Naive thymus-derived CD8-positive, alpha-beta T cell (primary cell): ENCODE measurements around the gene AGER. TPM values are rescaled to one million over a fixed set of nuclear protein-coding genes. Genes with fewer than 3 reads are reported as not detected.
A peak's percentile ranks its signal among the peaks of the same experiment; 100 is the strongest.
"Not testable (repeated sequence)": the region's sequence is repeated elsewhere in the genome, so short reads cannot be mapped to it uniquely, and the experiment has no call there.

Experiments used
- ATAC-seq, 2 donors: fragments of 150-1000 bp; cut with Tn5 transposase in 1 of 2; sonication (Bioruptor Pico), chemical (Tn5 transposase) in 1 of 2; 1 replicate in 1 of 2; 2 replicates in 1 of 2; pipeline ENCODE4 v1.10.0; 2021; ENCODE audit warnings: mild to moderate bottlenecking in 2 of 2, moderate library complexity in 2 of 2
- POLR2A ChIA-PET: fragments of 350-600 bp; sonication (Branson Sonifier 250); formaldehyde crosslinking; loops from one replicate; lab custom pipeline; 2021; ENCODE audit warnings: antibody characterized with exemption; lab: Charles Lee
- DNase-seq, 10 donors: peaks; one replicate each; pipeline versions ENCODE4 v3.0.0 to v3.0.0-alpha.2; 2020 to 2022
- H3K27ac Mint-ChIP-seq, 10 donors: one replicate each; pipeline ENCODE4 v1.8.0; 2020 to 2022; ENCODE audit warnings: mild to moderate bottlenecking in 10 of 10, mixed read lengths in 10 of 10, moderate library complexity in 4 of 10, inconsistent platforms in 1 of 10
- H3K27me3 Mint-ChIP-seq, 5 donors: one replicate each; pipeline ENCODE4 v1.8.0; 2021 to 2022; ENCODE audit warnings: mixed read lengths in 5 of 5
- H3K36me3 Mint-ChIP-seq, 3 donors: one replicate each; pipeline ENCODE4 v1.8.0; 2020 to 2022; ENCODE audit warnings: mixed read lengths in 3 of 3, mild to moderate bottlenecking in 2 of 3, inconsistent platforms in 1 of 3
- H3K4me1 Mint-ChIP-seq, 4 donors: one replicate each; pipeline ENCODE4 v1.8.0; 2021 to 2022; ENCODE audit warnings: mixed read lengths in 4 of 4
- H3K4me3 Mint-ChIP-seq, 10 donors: one replicate each; pipeline ENCODE4 v1.8.0; 2020 to 2022; ENCODE audit warnings: mild to moderate bottlenecking in 10 of 10, mixed read lengths in 10 of 10, moderate library complexity in 6 of 10, inconsistent platforms in 1 of 10
- H3K9me3 Mint-ChIP-seq, 9 donors: one replicate each; pipeline ENCODE4 v1.8.0; 2020 to 2022; ENCODE audit warnings: mixed read lengths in 9 of 9, mild to moderate bottlenecking in 3 of 9, inconsistent platforms in 1 of 9, moderate library complexity in 1 of 9
- polyA plus RNA-seq, 3 donors: library from polyadenylated mRNA; unstranded; fragments of 300-500 nt; fragmentation: Illumina TruSeq; gene quantifications; one replicate each; pipeline ENCODE4 v1.2.3, GENCODE V29; 2021
- total RNA-seq, 8 experiments: library from RNA in 2 of 8; stranded (reverse) in 2 of 8; gene quantifications; one replicate each; pipeline ENCODE4 v1.2.3 and lab custom pipeline; 2021 to 2026

AGER gene
- total and polyA plus RNA-seq, 5 experiments from 2014 or later, result 0.09 to 60.3 (median 1.9) TPM

DNA sequence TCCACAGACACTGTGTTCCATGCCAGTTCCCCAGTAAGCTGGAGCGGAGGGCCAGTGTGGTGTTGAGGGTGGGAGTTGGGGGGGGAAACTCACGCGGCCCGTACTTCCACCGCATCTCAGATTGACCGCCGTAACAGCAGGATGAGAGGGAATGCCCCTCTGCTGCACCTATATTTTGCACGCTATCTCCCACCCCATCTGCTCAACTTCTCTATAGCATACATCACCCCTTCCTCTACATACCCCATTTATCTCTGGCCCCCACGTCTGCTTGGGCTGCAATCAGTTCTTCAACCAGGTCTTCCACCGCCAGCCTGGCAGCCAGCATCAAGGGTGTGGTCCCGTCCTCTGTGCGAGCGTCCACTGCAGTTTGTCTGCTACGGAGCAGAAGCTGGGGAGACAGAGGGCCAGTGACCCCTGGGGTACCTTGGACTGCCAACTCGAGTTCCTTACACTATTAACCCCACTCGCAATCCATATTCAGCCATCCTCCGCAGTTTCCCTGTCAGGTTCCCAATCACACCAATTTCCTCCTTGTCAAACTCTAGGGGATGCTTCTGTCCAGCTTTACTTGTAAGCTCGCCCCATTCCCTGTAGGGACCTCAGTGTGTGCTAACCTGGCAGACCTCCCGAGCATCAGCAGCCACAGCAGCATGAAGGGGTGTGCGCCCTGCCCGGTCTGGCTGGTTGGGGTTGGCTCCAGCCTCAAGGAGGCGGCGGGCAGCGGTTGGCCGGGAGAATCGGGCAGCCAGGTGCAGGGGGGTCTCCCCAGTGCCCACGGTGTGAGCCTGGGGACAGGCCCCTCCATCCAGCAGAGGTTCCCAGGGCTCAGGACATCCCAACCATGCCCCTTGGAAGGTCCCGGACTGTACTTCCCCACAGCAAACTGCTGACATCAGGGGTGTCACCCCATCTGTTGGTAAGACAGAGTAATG, 12.9 kb upstream of the AGER start:
- no peak for DNase-seq
- Mint-ChIP-seq H3K4me1 (peaks cover 23 to 40% (median 36%) of the 10 kb centered on the region in 4 donors), H3K27me3 (peaks cover 0 to 2% (median 0%) of the 10 kb centered on the region in 5 donors), H3K36me3 (peaks cover 0 to 1% (median 0%) of the 10 kb centered on the region in 3 donors), H3K27ac (peak overlapping the region; percentile 98 to 100 (median 100)), H3K4me3 (peak overlapping the region; percentile 92 to 100 (median 97)), H3K9me3 (no peaks in the 10 kb centered on the region)
- POLR2A ChIA-PET, result interaction anchor here (0.6 to 12.3 kb wide), 11 partner anchors 9 to 654 kb away, joined by 3 to 303 read pairs (median 5); partner anchors contain the start of genes AGER, AGPAT1, ATF6B and DXO
- ATAC-seq, result no peak

DNA sequence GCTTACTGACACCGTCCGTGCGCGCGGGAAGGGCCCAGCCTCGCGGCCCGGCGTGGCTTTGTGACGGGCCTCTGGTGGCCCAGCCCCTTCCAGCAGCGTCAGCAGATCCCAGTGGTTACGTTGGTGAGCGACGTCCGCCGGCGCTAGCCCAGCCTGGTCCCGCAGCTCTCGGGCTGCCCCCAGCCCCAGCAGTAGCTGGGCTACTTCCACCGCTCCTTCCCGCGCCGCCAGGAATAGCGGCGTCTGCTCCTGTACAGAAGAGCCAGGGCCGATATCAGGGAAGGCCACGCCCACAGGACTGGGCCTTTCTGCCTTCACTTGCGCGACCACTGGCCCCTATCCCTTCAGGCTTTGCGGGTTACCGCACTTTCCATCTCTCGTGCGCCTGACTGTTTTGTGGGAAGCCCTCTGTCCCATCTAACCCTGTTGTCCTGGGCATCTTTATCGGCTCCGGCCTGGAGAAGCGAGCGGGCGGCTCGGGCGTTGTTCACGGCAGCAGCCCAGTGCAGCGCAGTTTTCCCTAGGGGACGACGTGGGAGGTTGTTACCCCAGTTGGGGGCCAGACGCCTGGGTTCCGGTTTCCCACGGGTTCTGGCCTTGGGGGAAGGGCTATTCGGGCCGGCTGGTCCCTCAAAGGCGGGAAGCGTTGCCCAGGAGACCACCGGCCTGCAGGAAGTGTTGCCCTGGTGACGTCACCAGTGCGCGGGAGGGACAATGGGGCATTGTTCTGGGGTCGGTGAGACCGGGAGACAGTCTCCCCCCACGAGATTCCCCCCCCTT, 12.0 kb upstream of the AGER start:
- Mint-ChIP-seq H3K9me3 (no peaks in the 10 kb centered on the region), H3K4me1 (peaks cover 28 to 47% (median 40%) of the 10 kb centered on the region in 4 donors), H3K27me3 (peaks cover 0 to 2% (median 0%) of the 10 kb centered on the region in 5 donors), H3K27ac (peak overlapping the region; percentile 98 to 100 (median 100)), H3K4me3 (peak overlapping the region; percentile 92 to 100 (median 97)), H3K36me3 (peaks cover 0 to 8% (median 5%) of the 10 kb centered on the region in 3 donors)
- ATAC-seq, result peak; percentile 79 to 81
- POLR2A ChIA-PET, result interaction anchor here (0.5 to 12.3 kb wide), 31 partner anchors 8 to 776 kb away, joined by 3 to 303 read pairs (median 5); partner anchors contain the start of genes AGER, AGPAT1, ATF6B and BRD2
- peak in 7 of 10 donors; percentile 48 to 87 (median 60) for DNase-seq

GRCh38 chr6:32195652-32195901, 11.5 kb upstream of the AGER start:
- Mint-ChIP-seq H3K4me1 (peaks cover 29 to 49% (median 42%) of the 10 kb centered on the region in 4 donors), H3K27me3 (peaks cover 0 to 2% (median 0%) of the 10 kb centered on the region in 5 donors), H3K4me3 (peak overlapping the region; percentile 92 to 100 (median 97)), H3K9me3 (no peaks in the 10 kb centered on the region), H3K27ac (peak overlapping the region; percentile 94 to 100 (median 99)), H3K36me3 (peaks cover 0 to 10% (median 7%) of the 10 kb centered on the region in 3 donors)
- peak; percentile 82 to 85 for ATAC-seq
- peak; percentile 96 to 100 (median 99) for DNase-seq
- POLR2A ChIA-PET, result interaction anchor here (0.5 to 12.3 kb wide), 25 partner anchors 9 to 777 kb away, joined by 3 to 303 read pairs (median 4); partner anchors contain the start of genes AGER, AGPAT1, ATF6B and BRD2

DNA sequence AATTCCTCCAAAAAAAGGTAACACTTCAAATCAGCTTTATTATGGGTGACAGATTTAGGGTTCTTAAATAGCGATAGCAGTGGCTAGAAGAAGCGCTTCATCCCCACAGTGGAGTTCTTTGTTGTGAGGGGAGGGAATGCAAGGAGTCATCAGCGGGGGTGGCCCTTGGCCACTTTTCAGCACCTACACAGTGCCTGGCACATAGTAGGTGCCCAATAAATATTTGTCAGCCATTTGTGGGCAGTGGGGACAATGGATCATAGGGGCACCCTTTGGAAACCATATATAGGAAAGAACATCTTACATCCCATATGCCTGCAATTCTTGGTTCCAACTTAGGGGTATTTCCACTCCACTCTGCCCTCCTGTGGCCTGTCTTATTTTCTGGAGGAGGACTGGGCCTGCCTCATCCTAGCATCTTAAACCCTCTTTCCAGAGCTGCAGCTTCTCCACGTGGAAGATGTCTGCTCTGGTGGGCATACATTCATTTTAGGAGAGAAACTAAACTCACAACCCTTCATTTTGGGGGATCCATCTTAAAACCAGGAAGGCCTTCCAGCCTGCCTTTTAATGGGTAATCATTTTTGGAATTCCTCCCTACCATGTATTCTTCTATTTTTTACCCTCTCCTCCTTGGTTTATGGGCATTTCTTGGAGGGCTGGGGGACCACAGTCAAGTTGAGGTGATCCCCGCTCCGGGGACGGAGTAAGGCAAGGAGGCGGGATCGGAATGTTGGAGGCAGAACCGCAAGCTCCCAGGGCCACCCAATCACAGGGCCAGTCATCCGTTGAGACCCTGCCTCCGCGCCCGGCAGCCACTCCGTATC, 11.0 kb upstream of the AGER start:
- POLR2A ChIA-PET, result interaction anchor here (0.6 to 12.3 kb wide), 25 partner anchors 8 to 778 kb away, joined by 3 to 303 read pairs (median 4); partner anchors contain the start of genes AGER, AGPAT1, ATF6B and BRD2
- H3K9me3 Mint-ChIP-seq, result no peaks in the 10 kb centered on the region
- H3K27me3 Mint-ChIP-seq, result no peaks in the 10 kb centered on the region
- DNase-seq (no peak), ATAC-seq (no peak)
- peaks cover 29 to 53% (median 42%) of the 10 kb centered on the region in 4 donors for H3K4me1 Mint-ChIP-seq
- peak overlapping the region; percentile 94 to 100 (median 99) for H3K27ac Mint-ChIP-seq
- H3K4me3 Mint-ChIP-seq, result peak overlapping the region; percentile 92 to 100 (median 97)
- peaks cover 0 to 12% (median 12%) of the 10 kb centered on the region in 3 donors for H3K36me3 Mint-ChIP-seq

- H3K36me3 Mint-ChIP-seq, result peaks cover 0 to 13% (median 12%) of the 10 kb centered on the region in 3 donors
- no peaks in the 10 kb centered on the region for H3K9me3 Mint-ChIP-seq
- no peak for ATAC-seq
- DNase-seq, result no peak
- no peaks in the 10 kb centered on the region for H3K27me3 Mint-ChIP-seq
- H3K27ac Mint-ChIP-seq, result peak overlapping the region; percentile 94 to 100 (median 99)
- peak overlapping the region; percentile 92 to 100 (median 98) for H3K4me3 Mint-ChIP-seq
- POLR2A ChIA-PET, result interaction anchor here (0.6 to 12.3 kb wide), 6 partner anchors 11 to 76 kb away, joined by 3 to 303 read pairs (median 5); partner anchors contain the start of genes AGER, AGPAT1, ATF6B and FKBPL
- H3K4me1 Mint-ChIP-seq, result peaks cover 29 to 53% (median 43%) of the 10 kb centered on the region in 4 donors
Observed at GRCh38 chr6:32194388-32194787, 10.3 kb upstream of the AGER start.

- Mint-ChIP-seq H3K4me1 (peaks cover 38 to 64% (median 55%) of the 10 kb centered on the region in 4 donors), H3K4me3 (peak overlapping the region; percentile 94 to 100 (median 98)), H3K27ac (peak overlapping the region; percentile 91 to 100 (median 98)), H3K36me3 (peaks cover 0 to 21% (median 12%) of the 10 kb centered on the region in 3 donors)
- not testable (repeated sequence) for H3K27me3 Mint-ChIP-seq, H3K9me3 Mint-ChIP-seq, DNase-seq, ATAC-seq
- POLR2A ChIA-PET, result interaction anchor here (0.6 to 12.3 kb wide), 16 partner anchors 8 to 1117 kb away, joined by 3 to 303 read pairs (median 4); partner anchors contain the start of genes AGER, AGPAT1, ATF6B and DDX39B
Observed at GRCh38 chr6:32193096-32193495, 9.0 kb upstream of the AGER start.

- H3K9me3 Mint-ChIP-seq, result no peaks in the 10 kb centered on the region
- H3K27me3 Mint-ChIP-seq, result no peaks in the 10 kb centered on the region
- peak in 9 of 10 donors; percentile 36 to 78 (median 57) for DNase-seq
- peaks cover 1 to 26% (median 13%) of the 10 kb centered on the region in 3 donors for H3K36me3 Mint-ChIP-seq
- H3K4me1 Mint-ChIP-seq, result peaks cover 39 to 69% (median 58%) of the 10 kb centered on the region in 4 donors
- POLR2A ChIA-PET, result interaction anchor here (0.7 to 12.3 kb wide), 16 partner anchors 8 to 779 kb away, joined by 3 to 303 read pairs (median 4); partner anchors contain the start of genes AGER, AGPAT1, ATF6B and DDX39B
- no peak for ATAC-seq
- peak within 1 kb of the TSS; percentile 91 to 100 (median 98) for H3K27ac Mint-ChIP-seq
- peak within 1 kb of the TSS; percentile 94 to 100 (median 98) for H3K4me3 Mint-ChIP-seq
Observed at GRCh38 chr6:32192608-32193039, 8.6 kb upstream of the AGER start, which contains the start of gene GPSM3. Gene GPSM3, minus strand, starts transcription at chr6:32192643. Its CDS starts 130 bp downstream, at chr6:32192513.

GRCh38 chr6:32191696-32192607, 7.9 kb upstream of the AGER start:
- H3K4me1 Mint-ChIP-seq, result peaks cover 43 to 73% (median 62%) of the 10 kb centered on the region in 4 donors
- ATAC-seq (no peak), DNase-seq (peak in 3 of 10 donors; percentile 7 to 44 (median 30))
- POLR2A ChIA-PET, result interaction anchor here (0.6 to 12.3 kb wide), 18 partner anchors 12 to 780 kb away, joined by 3 to 303 read pairs (median 4); partner anchors contain the start of genes AGER, AGPAT1, ATF6B and DDX39B
- peak overlapping the region; percentile 94 to 100 (median 98) for H3K4me3 Mint-ChIP-seq
- H3K27ac Mint-ChIP-seq, result peak overlapping the region; percentile 91 to 100 (median 98)
- H3K27me3 Mint-ChIP-seq, result no peaks in the 10 kb centered on the region
- peaks cover 6 to 32% (median 18%) of the 10 kb centered on the region in 3 donors for H3K36me3 Mint-ChIP-seq
- H3K9me3 Mint-ChIP-seq, result no peaks in the 10 kb centered on the region

DNA sequence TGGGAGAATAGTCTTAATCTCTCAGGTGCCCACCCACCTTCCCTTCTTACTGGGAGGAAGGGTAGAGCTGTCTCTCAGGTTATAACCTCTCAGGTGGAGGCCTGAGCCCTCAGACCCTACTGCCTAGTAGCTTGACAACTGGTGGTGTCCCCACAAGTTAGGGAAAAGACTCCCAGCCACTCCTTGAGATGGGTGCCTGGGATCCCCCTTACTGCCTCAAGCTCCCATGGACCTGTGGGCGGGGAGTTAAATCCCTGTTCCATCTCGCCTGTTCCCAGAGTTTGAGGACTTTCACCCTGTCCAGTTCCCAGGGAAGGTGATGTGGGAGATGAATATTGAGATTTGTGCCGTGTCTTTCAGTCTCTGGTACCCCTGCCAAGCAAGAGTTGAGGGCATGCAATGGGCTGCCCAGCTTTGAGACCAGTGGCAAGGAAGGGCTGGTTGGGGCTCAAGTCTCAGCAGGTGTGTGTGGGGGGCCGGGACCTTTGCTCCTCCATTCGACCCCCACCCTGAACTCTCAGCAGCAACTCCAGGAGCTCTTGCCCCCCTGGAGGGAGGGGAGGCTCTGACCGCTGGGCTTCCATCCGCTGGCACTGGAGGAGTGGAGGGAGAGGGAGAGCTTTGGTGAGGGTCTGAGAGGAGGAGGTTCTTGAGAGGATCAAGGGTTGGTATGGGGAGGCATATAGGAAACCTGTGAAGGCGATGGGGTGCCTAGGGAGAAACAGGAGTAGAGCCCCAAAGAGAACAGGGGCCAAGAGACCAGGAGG, 7.0 kb upstream of the AGER start:
- Mint-ChIP-seq H3K4me3 (peak overlapping the region; percentile 94 to 100 (median 98)), H3K36me3 (peaks cover 6 to 41% (median 18%) of the 10 kb centered on the region in 3 donors), H3K27me3 (no peaks in the 10 kb centered on the region), H3K9me3 (no peaks in the 10 kb centered on the region), H3K4me1 (peaks cover 47 to 78% (median 65%) of the 10 kb centered on the region in 4 donors), H3K27ac (peak overlapping the region; percentile 91 to 100 (median 98))
- POLR2A ChIA-PET, result interaction anchor here (0.6 to 12.3 kb wide), 10 partner anchors 11 to 781 kb away, joined by 3 to 303 read pairs (median 4); partner anchors contain the start of genes AGER, AGPAT1, ATF6B and EHMT2
- no peak for ATAC-seq
- DNase-seq, result peak in 2 of 10 donors; percentile 10 to 57
